Loucy (cell line): ENCODE data around the gene ABHD17A.
A peak's percentile ranks its signal among the peaks of the same experiment; 100 is the strongest.

ENCODE experiments used
- H2AFZ ChIP-seq: fragments of 200-600 bp; sonication (generic); 2 replicates; pipeline ENCODE4 v1.6.0; 2016; ENCODE audit warnings: antibody characterized with exemption, mild to moderate bottlenecking, low read length, moderate library complexity
- H3F3A ChIP-seq: fragments of 200-600 bp; 2 replicates; pipeline ENCODE4 v1.6.0; 2016; ENCODE audit warnings: antibody characterized with exemption, low read depth, mild to moderate bottlenecking
- H3K27me3 ChIP-seq: fragments of 200-600 bp; sonication (generic); 2 replicates; pipeline ENCODE4 v1.6.1; 2014; ENCODE audit warnings: low read length, mild to moderate bottlenecking; ENCODE audit not compliant: insufficient read depth, poor library complexity, severe bottlenecking
- H3K36me3 ChIP-seq: fragments of 200-600 bp; sonication (generic); 2 replicates; pipeline ENCODE4 v1.6.1; 2016; ENCODE audit warnings: low read length; ENCODE audit not compliant: insufficient read depth
- H3K4me1 ChIP-seq: fragments of 200-600 bp; sonication (generic); 2 replicates; pipeline ENCODE4 v1.5.1; 2014; ENCODE audit warnings: low read length, mild to moderate bottlenecking; ENCODE audit not compliant: insufficient read depth, poor library complexity, severe bottlenecking
- H3K4me2 ChIP-seq: fragments of 200-600 bp; sonication (generic); 2 replicates; pipeline ENCODE4 v1.6.0; 2014; ENCODE audit warnings: antibody characterized with exemption, low read length, low read depth, mild to moderate bottlenecking; ENCODE audit not compliant: poor library complexity, severe bottlenecking
- H3K4me3 ChIP-seq: fragments of 200-600 bp; sonication (generic); 2 replicates; pipeline ENCODE4 v1.5.1; 2014; ENCODE audit warnings: low read length, mild to moderate bottlenecking, mixed read lengths; ENCODE audit not compliant: poor library complexity, severe bottlenecking
- H3K79me2 ChIP-seq: fragments of 200-600 bp; sonication (generic); 2 replicates; pipeline ENCODE4 v1.6.1; 2014; ENCODE audit warnings: low read length; ENCODE audit not compliant: insufficient read depth
- H3K9ac ChIP-seq: fragments of 200-600 bp; sonication (generic); 2 replicates; pipeline ENCODE4 v1.6.0; 2014; ENCODE audit warnings: mild to moderate bottlenecking, low read depth, low read length, moderate library complexity; ENCODE audit not compliant: poor library complexity, severe bottlenecking
- H3K9me2 ChIP-seq: fragments of 200-600 bp; sonication (generic); replicated peaks from 2 replicates; pipeline ENCODE4 v1.6.1; 2016; ENCODE audit warnings: low read depth, low read length, mixed read lengths
- H3K9me3 ChIP-seq: fragments of 200-600 bp; sonication (generic); 2 replicates; pipeline ENCODE4 v1.6.1; 2014; ENCODE audit warnings: mild to moderate bottlenecking, antibody characterized with exemption, low read length, low read depth; ENCODE audit not compliant: insufficient read depth
- H4K20me1 ChIP-seq: fragments of 200-600 bp; sonication (generic); 2 replicates; pipeline ENCODE4 v1.6.0; 2014; ENCODE audit warnings: antibody characterized with exemption, low read length, mild to moderate bottlenecking; ENCODE audit not compliant: insufficient read depth, poor library complexity, severe bottlenecking
- EZH2phosphoT487 ChIP-seq: fragments of 200-600 bp; IDR thresholded peaks from 2 replicates; pipeline ENCODE4 v1.6.1; 2018; ENCODE audit warnings: antibody characterized with exemption, mild to moderate bottlenecking, moderate library complexity, borderline replicate concordance
- TF ChIP-seq, protein P1 (sequence below): fragments of 200-600 bp; sonication (generic); conservative IDR thresholded peaks from 2 replicates; pipeline ENCODE4 v1.5.1; 2014; ENCODE audit warnings: mild to moderate bottlenecking, antibody characterized with exemption, low read length

ABHD17A gene

DNA sequence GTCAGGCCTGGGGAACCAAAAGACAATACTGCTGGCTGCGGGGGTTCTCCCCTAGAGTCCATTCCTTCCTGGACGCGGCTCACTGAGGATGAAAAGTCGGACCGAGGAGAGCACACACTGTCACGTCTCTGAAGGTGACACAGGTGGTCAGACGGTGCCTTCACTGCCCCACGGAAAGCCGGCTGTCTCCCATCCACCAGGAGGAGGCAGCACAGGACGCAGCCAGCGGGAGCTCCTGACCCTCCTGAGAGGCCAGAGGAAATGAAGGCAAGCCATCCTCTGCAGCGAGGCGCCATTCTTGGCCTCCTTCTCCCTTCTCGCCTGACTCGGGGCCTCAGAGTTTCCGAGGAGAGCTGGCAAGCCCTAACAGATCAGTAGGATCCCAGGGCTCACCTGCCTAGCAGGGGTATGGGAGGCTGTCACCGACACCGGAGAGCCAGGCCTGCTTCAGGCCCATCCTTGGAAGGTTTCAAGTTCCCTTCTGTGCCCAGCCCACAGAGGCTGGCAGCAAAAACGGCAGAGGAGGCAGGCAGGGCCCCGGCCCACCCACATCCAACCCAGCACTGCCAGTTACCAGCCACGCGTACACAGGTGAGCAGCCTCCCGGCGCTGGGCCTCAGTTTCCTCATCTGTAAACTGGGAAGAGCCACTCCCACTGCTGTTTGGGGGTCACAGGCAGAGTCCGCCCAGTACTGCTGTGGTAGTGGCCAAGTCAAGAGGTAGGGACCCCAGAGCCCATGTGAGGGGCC, 41.5 kb downstream of the ABHD17A start:
- H3K9me3 ChIP-seq, result no peaks in the 10 kb centered on the region
- H3K9ac ChIP-seq, result no peak overlapping the region
- TF ChIP-seq, protein P1, sequence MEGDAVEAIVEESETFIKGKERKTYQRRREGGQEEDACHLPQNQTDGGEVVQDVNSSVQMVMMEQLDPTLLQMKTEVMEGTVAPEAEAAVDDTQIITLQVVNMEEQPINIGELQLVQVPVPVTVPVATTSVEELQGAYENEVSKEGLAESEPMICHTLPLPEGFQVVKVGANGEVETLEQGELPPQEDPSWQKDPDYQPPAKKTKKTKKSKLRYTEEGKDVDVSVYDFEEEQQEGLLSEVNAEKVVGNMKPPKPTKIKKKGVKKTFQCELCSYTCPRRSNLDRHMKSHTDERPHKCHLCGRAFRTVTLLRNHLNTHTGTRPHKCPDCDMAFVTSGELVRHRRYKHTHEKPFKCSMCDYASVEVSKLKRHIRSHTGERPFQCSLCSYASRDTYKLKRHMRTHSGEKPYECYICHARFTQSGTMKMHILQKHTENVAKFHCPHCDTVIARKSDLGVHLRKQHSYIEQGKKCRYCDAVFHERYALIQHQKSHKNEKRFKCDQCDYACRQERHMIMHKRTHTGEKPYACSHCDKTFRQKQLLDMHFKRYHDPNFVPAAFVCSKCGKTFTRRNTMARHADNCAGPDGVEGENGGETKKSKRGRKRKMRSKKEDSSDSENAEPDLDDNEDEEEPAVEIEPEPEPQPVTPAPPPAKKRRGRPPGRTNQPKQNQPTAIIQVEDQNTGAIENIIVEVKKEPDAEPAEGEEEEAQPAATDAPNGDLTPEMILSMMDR, result 0 out of 2 replicates have a peak, but pooled peaks have one; percentile 12
- TF ChIP-seq EZH2phosphoT487, result no peak
- peaks cover 4% of the 10 kb centered on the region for H3K27me3 ChIP-seq
- H3K4me1 ChIP-seq, result peaks cover 21% of the 10 kb centered on the region
- no peaks in the 10 kb centered on the region for H3K9me2 ChIP-seq
- peak overlapping the region; percentile 33 for H3K4me2 ChIP-seq
- peaks cover 91% of the 10 kb centered on the region for H3K79me2 ChIP-seq
- no peaks in the 10 kb centered on the region for H3F3A ChIP-seq
- H2AFZ ChIP-seq, result no peak overlapping the region
- no peak overlapping the region for H3K4me3 ChIP-seq
- H3K36me3 ChIP-seq, result no peaks in the 10 kb centered on the region
- peaks cover 60% of the 10 kb centered on the region for H4K20me1 ChIP-seq

DNA sequence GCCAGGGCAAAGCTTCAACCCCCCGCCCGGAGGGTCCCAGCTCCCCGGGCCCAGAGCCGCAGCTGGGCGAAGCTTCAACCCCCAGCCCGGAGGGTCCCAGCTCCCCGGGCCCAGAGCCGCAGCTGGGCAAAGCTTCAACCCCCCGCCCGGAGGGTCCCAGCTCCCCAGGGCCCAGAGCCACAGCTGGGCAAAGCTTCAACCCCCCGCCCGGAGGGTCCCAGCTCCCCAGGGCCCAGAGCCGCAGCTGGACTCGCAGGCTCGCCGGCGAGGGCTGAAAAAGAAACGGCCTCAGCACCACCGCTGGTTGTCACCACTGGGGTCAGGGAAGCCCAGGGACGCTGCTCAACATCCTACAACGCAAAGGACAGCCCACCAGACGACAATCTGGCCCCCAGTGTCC, 42.2 kb downstream of the ABHD17A start:
- H4K20me1 ChIP-seq, result peaks cover 59% of the 10 kb centered on the region
- H3K79me2 ChIP-seq, result peaks cover 89% of the 10 kb centered on the region
- TF ChIP-seq, protein P1, result no peak
- TF ChIP-seq EZH2phosphoT487, result no peak
- H3K9ac ChIP-seq, result no peak overlapping the region
- no peak overlapping the region for H3K4me3 ChIP-seq
- peaks cover 19% of the 10 kb centered on the region for H3K4me1 ChIP-seq
- H3K27me3 ChIP-seq, result peaks cover 4% of the 10 kb centered on the region
- no peaks in the 10 kb centered on the region for H3K9me3 ChIP-seq
- no peak overlapping the region for H3K4me2 ChIP-seq
- H3K36me3 ChIP-seq, result no peaks in the 10 kb centered on the region
- no peaks in the 10 kb centered on the region for H3F3A ChIP-seq
- H2AFZ ChIP-seq, result no peak overlapping the region
- no peaks in the 10 kb centered on the region for H3K9me2 ChIP-seq

DNA sequence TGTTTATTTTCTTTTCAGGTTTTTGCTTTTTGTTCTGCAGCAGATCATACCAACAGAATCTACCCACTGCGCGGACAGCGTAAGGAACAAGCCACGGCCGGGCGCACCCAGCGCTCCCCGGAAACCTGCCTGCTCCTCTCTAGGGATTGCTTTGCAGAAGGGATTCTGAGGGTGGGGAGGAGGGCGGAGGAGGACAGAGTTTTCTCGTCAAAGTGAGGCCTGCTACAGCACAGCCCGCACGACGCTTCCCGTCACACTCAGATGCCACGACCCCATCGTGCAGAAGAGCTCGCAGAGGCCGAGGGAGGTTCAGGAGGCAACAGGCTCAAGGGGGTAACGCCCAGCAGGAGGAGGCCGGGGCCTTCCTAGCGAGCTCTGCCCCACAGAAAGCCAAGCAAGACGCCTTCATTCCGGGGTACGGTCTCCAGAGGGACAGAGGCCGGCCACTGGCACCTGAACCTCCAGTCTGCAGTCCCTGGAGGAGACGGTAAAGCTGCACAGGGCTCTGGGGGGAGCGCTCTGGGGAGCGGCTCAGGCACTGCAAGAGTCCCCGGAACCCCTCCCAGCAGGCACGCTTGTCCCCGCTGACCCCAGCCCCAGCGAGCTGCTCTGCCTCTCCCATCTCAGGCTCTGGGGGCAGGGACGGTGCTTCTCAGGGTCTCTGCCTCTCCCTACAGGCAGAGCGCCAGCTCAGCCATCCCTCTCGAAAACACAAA, 43.9 kb downstream of the ABHD17A start:
- no peaks in the 10 kb centered on the region for H3K36me3 ChIP-seq

More for the DNA sequence above, 43.9 kb downstream of the ABHD17A start:
- Histone ChIP-seq H3K9ac (no peak overlapping the region), H3K27me3 (no peaks in the 10 kb centered on the region), H3K4me2 (no peak overlapping the region), H3F3A (no peaks in the 10 kb centered on the region), H2AFZ (no peak overlapping the region), H4K20me1 (peaks cover 56% of the 10 kb centered on the region), H3K79me2 (peaks cover 89% of the 10 kb centered on the region), H3K9me3 (no peaks in the 10 kb centered on the region), H3K4me3 (no peak overlapping the region), H3K9me2 (no peaks in the 10 kb centered on the region), H3K4me1 (peaks cover 5% of the 10 kb centered on the region)
- no peak for TF ChIP-seq EZH2phosphoT487
- TF ChIP-seq, protein P1, result no peak
